ENCODE measurements around the gene GAS7. TPM values are rescaled to one million over a fixed set of nuclear protein-coding genes. Genes with fewer than 3 reads are reported as not detected.

GAS7 gene
- total and polyA plus RNA-seq, 7 donors, result 1.4 to 16.9 (median 7.0) TPM

- peaks cover 6% of the 10 kb centered on the region for H3K9me3 ChIP-seq
- H3K36me3 ChIP-seq (ENCODE audit: insufficient read depth in 1 of 2, low read depth in 1 of 2), result no peaks in the 10 kb centered on the region
- WGBS, 3 donors, result 65 to 83% (median 78%) methylated on average over 9 of the region's 9 CpGs
- H3K4me3 ChIP-seq, result no peak overlapping the region
- no peak for DNase-seq
- no peaks in the 10 kb centered on the region for H3K27me3 ChIP-seq (ENCODE audit: insufficient read depth in 3 of 3, low read length in 2 of 3)
- H3K4me1 ChIP-seq, result no peaks in the 10 kb centered on the region
- TF ChIP-seq, protein P1, sequence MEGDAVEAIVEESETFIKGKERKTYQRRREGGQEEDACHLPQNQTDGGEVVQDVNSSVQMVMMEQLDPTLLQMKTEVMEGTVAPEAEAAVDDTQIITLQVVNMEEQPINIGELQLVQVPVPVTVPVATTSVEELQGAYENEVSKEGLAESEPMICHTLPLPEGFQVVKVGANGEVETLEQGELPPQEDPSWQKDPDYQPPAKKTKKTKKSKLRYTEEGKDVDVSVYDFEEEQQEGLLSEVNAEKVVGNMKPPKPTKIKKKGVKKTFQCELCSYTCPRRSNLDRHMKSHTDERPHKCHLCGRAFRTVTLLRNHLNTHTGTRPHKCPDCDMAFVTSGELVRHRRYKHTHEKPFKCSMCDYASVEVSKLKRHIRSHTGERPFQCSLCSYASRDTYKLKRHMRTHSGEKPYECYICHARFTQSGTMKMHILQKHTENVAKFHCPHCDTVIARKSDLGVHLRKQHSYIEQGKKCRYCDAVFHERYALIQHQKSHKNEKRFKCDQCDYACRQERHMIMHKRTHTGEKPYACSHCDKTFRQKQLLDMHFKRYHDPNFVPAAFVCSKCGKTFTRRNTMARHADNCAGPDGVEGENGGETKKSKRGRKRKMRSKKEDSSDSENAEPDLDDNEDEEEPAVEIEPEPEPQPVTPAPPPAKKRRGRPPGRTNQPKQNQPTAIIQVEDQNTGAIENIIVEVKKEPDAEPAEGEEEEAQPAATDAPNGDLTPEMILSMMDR (IDR thresholded peaks at IDR 0.05), result no peak
- no peak overlapping the region for H3K27ac ChIP-seq
- intact Hi-C loops (cut with DNase I), result no loop called here
- ATAC-seq, result no peak
These were observed 260.5 kb downstream of the GAS7 start for GRCh38 chr17:9937901-9938300.

GRCh38 chr17:9937241-9937761, 261.1 kb downstream of the GAS7 start:
- Histone ChIP-seq H3K27ac (no peak overlapping the region), H3K36me3 (ENCODE audit: insufficient read depth in 1 of 2, low read depth in 1 of 2) (no peaks in the 10 kb centered on the region), H3K4me1 (no peaks in the 10 kb centered on the region), H3K4me3 (no peak overlapping the region), H3K9me3 (peaks cover 6% of the 10 kb centered on the region), H3K27me3 (ENCODE audit: insufficient read depth in 3 of 3, low read length in 2 of 3) (no peaks in the 10 kb centered on the region)
- intact Hi-C loops (cut with DNase I), result no loop called here
- ATAC-seq (peak; percentile 25 to 66 (median 58)), DNase-seq (peak in 1 of 2 donors; percentile 56)
- TF ChIP-seq, protein P1 (IDR thresholded peaks at IDR 0.05), result no peak
- 20 to 42% (median 28%) methylated on average over 13 of the region's 13 CpGs for WGBS, 3 donors

- H3K27ac ChIP-seq, result no peak overlapping the region
- ATAC-seq, result no peak
- TF ChIP-seq, protein P1 (IDR thresholded peaks at IDR 0.05), result no peak
- H3K9me3 ChIP-seq, result peaks cover 6% of the 10 kb centered on the region
- no peaks in the 10 kb centered on the region for H3K36me3 ChIP-seq (ENCODE audit: insufficient read depth in 1 of 2, low read depth in 1 of 2)
- no peaks in the 10 kb centered on the region for H3K4me1 ChIP-seq
- no peak overlapping the region for H3K4me3 ChIP-seq
- intact Hi-C loops (cut with DNase I), result no loop called here
- no peak for DNase-seq
- H3K27me3 ChIP-seq (ENCODE audit: insufficient read depth in 3 of 3, low read length in 2 of 3), result peaks cover 0 to 8% (median 0%) of the 10 kb centered on the region in 3 donors
- 50 to 66% (median 65%) methylated on average over 3 of the region's 3 CpGs for WGBS, 3 donors
These were observed 262.3 kb downstream of the GAS7 start for GRCh38 chr17:9936095-9936494.

DNA sequence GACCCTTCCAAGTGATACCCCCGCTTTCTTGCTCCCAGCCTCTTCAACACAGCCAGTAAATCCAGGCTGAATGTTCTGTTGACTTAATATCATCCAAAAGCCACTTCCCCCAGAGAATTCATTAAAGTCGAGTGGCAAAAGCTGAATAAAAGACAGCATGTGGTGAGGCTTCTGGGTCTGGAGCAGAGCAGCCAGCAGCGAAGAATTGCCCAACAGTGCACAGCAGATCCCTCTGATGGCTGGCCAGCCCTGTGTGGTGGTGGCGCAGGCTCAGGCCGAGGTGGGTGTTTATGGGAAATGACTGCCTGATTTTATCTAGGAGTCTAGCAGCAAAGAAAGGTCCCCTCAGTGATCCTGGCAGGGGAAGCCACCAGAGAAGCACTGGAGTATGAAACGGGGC, 263.0 kb downstream of the GAS7 start:
- intact Hi-C loops (cut with DNase I), result no loop called here
- TF ChIP-seq, protein P1 (IDR thresholded peaks at IDR 0.05), result no peak
- 52 to 66% (median 57%) methylated on average over 6 of the region's 6 CpGs for WGBS, 3 donors
- ATAC-seq (peak in 1 of 4 donors; percentile 47), DNase-seq (peak in 1 of 2 donors; percentile 67)
- no peak overlapping the region for H3K4me3 ChIP-seq
- H3K36me3 ChIP-seq (ENCODE audit: insufficient read depth in 1 of 2, low read depth in 1 of 2), result no peaks in the 10 kb centered on the region
- H3K27me3 ChIP-seq (ENCODE audit: insufficient read depth in 3 of 3, low read length in 2 of 3), result peaks cover 0 to 11% (median 0%) of the 10 kb centered on the region in 3 donors
- no peaks in the 10 kb centered on the region for H3K4me1 ChIP-seq
- H3K27ac ChIP-seq, result no peak overlapping the region
- peaks cover 6% of the 10 kb centered on the region for H3K9me3 ChIP-seq

DNA sequence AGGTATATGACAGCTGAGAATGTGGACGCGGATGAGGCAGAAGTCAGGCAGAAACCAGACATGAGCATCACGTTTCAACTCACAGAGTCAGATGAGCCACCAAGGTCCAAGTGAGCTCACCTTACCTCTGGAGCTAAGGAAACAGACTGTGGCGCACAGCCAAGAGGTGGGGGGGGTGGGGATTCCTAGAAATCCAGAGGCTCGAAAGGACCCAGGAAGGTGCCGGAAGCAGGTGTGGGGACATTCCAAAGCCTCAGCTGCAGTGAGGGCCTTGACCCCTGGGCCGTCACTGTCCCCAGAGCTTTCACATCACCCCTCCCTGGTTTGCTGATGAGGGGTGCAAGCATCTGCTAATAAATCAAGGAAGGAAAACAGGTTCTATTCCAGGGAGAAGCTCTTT, 264.1 kb downstream of the GAS7 start:
- H3K4me1 ChIP-seq, result no peaks in the 10 kb centered on the region
- no peaks in the 10 kb centered on the region for H3K36me3 ChIP-seq (ENCODE audit: insufficient read depth in 1 of 2, low read depth in 1 of 2)
- H3K4me3 ChIP-seq, result no peak overlapping the region
- H3K27ac ChIP-seq, result no peak overlapping the region
- peaks cover 0 to 11% (median 0%) of the 10 kb centered on the region in 3 donors for H3K27me3 ChIP-seq (ENCODE audit: insufficient read depth in 3 of 3, low read length in 2 of 3)
- DNase-seq (no peak), ATAC-seq (no peak)
- intact Hi-C loops (cut with DNase I), result no loop called here
- peaks cover 6% of the 10 kb centered on the region for H3K9me3 ChIP-seq
- TF ChIP-seq, protein P1 (IDR thresholded peaks at IDR 0.05), result no peak
- WGBS, 3 donors, result 62 to 71% (median 68%) methylated on average over 7 of the region's 7 CpGs

Measured in psoas muscle (tissue), 8 donors.